AG08396 (cell line): ENCODE results near the gene TEX19.

ENCODE experiments used
- DNase-seq: peaks from one replicate; pipeline ENCODE4 v3.0.0; 2012; ENCODE audit warnings: low spot score, mixed read lengths

TEX19 gene

DNA sequence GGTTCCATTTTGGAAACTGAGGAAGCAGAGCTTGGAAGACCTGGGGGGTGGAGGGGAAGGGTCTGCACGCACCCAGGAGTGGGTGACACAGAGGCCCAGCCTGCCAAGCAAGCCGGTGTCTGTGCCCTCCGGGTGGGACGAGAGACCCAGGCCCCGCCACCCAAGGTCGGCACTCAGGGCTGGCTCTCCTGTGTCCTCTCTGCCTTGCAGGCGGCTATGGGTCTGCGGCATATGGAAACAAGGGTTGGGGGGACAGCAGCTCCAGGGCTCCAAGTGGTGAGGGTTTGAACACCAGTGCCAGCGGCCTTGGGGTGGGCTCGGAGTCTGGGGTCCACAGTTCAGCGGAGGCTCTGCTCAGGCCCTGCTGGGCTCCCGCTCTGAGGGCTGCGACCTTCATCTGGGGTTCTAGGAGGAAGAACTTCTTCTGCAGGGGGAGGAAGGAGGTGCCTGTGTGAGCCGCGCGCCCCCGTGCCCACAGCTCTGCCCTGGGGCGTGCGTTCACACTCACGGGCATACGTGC lies 37.0 kb upstream of the TEX19 start:
- no peak for DNase-seq

DNA sequence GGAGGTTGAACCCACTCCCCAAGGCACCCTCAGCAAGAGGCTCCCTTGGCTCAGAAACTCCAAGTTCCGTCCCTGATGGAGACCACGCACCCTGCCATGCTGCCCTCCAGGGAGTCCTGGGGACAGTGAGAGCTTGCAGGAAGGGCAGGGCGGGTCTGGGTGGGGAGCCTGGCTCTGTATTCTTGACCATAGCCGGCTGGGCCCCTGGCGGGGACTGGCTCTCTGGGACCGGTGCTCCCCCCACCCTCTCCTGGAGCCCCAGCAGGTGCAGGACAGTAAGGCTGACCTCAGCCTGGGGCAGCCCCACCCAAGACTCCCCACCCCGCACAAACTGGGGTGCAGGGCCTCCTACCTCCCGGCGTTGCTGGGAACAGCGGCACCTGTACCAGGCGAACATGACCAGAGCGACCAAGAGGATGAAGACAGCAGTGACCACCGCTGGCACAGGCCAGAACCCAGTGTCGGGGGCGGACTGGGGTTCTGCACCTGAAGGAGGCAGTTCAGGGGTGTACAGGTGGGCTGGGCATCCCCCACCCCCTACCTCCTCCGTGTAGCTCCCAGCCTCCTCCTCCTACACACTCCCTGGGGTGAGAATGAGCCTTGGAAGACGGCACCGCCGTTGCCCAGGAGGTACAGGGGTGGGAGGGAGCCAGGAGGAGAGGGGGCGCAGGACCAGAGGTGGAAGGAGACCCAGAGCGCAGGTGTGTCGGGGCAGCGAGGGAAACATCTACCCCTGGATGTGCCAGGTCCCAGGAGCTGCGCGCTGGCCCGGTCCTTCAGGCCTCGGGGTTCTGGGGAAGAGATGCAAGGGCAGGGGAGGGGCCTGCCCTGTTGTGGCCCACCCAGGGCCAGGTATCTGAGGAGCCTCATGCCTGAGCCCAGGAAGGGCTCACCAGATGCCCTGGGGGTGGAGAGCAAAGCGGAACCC lies 36.3 kb upstream of the TEX19 start:
- no peak for DNase-seq

DNA sequence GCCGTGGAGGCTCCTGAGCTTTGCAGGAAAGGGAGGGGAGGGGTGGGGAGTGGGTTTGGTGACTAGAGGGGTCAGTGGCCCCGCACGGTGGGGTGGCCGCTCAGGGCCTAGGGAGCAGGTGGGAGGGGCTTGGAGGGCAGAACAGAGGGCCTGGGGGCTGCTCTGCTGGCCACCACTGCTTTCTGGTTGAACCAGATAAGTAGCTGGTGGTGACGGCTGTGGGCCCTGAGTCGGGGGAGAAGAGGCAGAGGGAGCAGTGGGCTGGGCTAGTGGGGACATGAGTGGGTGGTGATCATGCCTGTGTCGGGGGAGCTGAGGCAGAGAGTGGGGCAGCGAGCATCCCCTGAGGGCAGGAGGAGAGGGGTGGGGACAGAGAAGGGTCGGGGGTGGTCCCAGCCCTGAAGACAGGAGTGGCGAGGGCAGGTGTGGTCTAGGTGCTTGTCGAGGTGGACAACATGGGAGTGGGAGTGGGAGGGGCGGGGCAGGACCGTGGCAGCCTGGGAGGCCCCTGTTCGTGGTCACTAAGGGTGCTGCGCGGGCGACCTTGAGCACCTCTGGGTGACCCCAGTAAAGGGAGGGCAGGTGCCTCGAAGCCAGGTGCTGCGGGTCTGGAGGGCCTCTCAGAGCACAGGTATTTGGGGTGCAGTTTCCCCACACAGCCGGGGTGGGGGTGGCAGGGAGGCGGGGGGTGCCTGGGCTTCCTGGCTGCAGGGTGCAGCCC lies 35.4 kb upstream of the TEX19 start:
- no peak for DNase-seq

DNA sequence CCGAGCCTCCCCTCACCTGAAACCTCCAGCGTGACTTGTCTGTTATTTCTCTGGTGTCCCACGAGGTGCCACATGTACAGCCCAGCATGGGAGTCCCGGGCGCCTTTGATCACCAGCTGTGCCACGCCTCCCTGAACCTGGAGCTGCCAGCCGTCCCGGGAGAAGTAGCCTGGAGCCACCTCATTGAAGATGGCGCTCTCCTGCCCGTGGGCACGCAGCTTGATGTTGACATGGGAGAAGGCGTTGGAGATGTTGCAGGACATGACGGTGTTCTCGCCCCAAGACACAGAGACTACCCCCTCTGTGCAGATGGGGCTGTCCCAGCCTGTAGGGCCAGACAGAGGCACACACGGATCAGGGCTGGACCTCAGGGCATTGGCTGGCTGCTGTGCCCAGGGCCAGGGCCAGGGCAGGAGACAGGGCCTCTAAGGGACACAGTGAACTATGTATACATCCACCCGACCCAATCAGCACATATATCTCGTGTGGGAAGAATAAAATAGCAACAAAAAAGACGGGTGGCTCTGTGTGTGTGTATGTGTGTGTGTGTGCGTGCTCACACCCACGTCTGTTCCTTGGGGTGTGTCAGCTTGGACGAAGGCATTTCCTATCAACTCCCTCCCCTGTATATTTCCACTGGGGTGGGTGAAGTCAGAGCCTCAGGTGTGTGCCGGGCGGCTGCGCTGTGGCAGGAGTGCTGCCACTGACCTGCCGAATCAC lies 34.3 kb upstream of the TEX19 start:
- DNase-seq = no peak

DNA sequence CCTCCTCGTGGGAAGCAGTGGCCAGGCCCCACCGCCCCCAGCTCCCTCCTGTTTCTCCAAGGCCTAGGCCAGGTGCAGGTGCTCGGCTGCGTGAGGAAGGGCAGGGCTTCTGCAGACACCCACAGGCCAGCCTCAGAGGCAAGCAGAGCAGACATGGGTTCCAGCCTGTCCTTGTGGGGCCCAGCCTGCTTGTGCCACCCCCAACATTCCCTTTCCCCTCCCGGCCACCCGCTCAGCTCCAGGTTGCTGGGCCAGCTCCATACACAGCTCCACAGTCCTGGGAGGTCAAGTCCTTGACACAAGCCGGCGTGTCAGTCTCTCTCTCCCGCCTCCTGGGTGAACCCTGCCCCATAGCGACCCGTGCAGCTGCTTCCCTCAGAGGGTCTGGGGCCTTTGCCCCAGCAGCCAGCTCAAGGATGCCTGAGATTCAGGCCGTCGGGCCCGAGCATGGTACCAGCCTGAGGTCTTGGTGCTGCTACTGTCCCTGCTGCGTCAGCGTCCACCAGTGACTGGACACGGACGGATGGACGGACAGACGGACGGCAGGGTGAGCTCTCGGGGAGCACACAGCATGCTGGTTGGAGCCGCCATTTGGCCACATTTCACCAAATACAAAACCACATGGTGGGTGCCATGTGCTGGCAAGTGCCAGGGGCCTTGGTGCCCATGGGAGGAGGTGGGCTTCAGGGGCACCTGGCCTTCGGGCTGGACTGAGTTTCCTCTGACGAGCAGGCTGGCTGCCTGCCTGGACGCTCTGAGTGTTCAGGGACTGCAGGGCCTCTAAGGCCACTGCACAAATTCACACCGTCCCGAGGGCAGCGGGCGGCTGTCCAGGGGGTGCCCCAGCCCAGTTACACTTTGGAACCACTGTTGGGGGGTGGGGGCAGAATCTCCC lies 33.5 kb upstream of the TEX19 start:
- DNase-seq = no peak

DNA sequence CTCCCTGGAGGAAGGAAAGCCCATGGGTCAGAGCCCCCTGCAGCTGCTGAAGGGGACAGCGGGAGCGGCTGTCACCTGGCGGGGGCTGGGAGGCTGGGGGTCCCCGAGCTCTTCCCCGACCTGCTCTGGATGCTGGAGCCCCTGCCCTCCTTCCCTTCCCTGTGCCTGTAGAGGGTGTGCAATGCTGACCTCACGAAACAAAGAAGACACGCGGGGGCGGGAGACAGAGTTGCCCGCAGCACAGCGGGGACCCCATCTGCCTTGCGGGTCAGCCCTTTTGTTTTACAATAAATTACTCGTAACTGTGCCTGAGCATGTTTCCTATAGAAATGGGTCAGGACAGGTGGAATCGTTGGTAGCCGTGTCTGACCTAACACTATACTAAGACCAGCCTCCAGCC lies 31.8 kb upstream of the TEX19 start:
- DNase-seq = no peak

DNA sequence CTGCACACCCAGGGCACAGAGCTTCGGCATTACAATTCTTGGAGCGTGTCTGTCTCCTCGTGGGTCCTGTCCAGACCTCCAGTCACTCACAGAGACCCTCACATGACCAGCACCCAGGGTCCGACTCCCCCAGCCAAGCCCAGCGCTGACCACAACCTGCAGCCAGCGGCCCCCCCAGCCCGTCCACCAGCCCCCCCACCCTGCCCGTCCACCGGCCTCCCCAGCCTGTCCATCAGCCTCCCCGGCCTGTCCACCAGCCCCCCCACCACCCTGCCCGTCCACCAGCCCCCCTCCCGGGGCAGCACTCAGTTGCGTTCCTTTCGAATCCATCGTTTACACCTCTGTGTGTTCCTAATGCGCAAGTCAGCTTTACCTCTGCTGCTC lies 31.3 kb upstream of the TEX19 start:
- DNase-seq = no peak

DNA sequence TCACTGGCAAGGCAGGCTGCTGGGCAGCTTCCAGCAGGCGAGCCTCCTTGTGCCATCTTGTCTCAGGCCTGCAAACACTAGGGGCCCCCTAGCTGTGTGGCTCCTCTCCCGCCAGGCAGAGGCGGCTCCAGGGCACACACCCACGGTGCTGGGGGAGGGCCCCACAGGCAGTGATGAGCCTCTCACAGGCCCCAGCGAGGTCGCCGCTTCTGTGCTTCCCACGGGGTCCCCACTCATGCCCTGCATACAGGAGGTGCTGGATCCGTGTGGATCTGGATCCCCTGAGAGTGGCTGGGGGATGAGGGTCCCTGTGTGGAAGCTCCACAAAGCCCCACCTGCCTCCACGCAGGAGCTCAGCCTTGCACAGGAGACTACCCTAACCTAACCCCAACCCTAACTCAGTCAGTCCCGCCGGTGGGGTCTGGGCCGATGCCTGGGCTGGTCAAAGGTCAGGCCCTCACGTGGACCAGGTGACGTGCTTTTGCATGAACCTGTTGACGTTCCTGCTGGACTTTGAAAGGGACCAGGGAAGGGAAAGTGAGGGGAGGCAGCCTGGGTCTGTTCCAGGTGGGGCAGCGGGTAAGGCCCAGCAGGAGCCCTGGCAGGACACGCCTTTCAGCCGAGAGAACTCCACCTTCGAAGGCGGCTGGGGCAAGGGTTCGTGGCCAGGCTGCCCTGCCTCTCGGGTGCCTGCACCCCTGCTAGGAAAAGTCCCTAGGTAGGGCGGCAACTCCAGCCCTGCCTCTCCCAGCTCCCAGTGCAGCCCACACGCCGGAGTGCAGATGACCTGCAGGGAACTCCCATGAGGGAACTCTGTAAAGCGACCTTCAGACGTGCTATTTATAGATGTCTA lies 30.7 kb upstream of the TEX19 start:
- no peak for DNase-seq

DNA sequence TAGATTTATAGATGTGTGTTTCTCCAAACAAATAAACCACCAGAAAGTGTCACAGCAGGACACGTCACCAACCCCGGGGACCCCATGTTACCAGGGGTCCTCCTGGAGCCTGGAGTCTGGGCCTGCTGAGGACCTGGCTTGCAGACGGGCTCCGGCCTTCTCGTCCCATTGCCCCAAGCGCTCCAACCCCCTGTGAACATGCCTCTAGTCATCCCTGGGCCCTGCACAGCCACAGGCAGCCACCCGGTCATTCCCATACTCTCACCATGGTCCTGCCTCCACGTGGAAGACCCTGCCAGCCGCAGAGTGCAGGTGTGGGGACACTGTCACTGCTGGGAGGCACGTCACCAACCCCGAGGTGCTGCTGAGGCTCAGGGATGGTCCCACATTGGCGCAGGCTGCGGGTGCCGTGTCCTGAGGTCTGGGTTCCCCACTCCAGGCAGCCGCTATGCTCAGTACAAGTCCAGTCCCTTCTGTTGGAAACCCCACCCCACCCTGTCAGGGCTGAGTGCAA lies 30.0 kb upstream of the TEX19 start:
- DNase-seq = no peak

DNA sequence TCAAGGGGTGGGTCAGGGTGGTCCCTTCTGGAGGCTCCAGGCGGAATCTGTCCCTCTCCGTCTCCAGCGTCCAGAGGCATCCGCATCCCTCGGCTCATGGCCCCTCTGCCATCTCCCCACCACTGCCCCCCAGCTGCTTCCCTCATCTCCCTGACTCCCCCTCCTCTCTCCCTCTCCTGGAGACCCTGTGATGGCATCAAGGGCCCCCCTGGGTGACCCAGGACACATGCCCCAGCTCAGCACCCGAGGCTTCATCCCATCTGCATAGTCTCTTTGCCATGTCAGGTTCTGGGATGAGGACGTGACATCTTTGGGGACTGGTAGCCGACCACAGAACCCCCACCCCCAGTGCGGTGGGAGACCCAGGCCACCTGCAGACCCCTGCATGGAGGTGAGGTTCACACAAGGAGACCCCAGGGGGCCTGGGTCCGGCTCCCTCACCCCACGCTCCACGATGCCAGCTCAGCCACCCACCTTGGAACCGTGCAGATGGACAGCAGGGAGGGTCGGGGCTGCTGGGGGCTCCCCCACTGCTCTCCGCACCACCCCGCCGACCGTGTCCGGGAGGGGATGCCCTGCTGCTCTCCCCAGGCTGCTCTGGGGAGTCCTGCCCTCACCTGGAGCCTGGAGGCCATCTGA lies 29.2 kb upstream of the TEX19 start:
- DNase-seq = no peak

DNA sequence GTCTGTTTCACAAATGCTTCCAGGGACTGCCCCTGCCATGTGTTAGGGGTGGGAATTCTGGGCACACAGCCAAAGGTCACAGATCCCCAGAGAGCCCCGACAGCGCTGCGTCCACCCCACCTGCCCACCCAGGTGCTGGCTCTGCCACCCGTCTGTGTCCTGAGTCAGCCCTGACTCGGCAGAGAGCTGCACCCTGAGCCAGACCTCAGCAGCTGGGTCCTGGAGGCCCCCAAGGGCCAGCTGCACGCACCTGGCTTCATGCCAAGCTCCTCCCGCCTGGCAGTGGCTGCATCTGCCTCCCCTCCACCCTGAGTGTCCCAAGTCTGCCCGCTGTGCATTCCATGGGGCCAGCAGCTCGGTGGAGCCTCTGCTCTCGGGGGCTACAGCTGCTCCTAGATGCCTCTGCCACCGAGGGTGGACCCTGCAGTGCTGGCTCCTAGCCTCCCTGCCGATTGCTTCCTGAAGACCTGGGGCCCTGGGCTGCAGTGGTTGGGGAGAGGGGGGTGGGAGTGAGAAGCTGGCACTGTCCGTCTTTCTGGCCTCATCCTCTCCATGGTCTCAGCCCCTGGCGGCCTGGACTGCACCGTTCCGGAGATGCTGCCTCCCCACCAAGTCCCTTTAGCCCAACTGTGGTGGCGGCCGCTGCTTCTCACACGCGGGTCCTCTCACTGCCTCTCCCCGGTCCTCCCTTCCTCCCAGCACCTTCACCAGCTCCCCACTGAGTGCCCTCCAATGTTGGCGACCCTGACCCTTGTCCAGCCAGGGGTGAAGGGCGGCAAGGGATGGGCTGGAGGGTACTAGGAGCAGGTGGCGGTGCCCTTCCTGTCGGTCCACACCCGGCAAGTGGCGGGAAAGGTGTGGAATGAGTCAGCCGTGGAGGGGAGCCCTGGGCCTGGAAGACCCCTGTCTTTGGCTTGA lies 28.5 kb upstream of the TEX19 start:
- DNase-seq = peak; percentile 86

DNA sequence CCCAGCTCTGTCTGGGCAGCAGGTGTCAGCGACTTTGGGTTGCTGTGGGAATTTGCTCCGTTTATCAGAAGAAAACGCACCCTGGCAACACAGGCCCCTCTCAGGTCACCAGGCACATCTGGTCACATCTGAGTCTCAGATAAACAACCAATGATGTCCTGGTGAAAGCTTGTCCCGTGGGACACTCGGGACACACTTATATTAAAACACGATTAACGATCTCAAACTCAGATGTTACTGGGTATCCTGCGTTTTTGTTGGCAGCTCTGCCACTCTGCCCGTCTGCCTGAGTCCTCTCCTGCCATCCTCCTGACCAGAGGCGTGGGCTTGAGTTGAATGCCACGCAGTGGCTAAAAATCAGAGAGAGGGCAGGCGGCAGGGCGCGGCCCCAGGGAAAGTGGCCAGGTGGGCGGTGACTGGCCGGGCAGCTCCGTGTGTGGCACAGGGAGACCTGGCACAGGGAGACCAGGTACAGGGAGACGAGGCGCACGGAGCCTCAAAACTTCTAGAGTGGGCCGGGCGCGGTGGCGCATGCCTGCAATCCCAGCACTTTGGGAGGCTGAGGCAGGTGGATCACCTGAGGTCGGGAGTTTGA lies 27.6 kb upstream of the TEX19 start:
- no peak for DNase-seq

DNA sequence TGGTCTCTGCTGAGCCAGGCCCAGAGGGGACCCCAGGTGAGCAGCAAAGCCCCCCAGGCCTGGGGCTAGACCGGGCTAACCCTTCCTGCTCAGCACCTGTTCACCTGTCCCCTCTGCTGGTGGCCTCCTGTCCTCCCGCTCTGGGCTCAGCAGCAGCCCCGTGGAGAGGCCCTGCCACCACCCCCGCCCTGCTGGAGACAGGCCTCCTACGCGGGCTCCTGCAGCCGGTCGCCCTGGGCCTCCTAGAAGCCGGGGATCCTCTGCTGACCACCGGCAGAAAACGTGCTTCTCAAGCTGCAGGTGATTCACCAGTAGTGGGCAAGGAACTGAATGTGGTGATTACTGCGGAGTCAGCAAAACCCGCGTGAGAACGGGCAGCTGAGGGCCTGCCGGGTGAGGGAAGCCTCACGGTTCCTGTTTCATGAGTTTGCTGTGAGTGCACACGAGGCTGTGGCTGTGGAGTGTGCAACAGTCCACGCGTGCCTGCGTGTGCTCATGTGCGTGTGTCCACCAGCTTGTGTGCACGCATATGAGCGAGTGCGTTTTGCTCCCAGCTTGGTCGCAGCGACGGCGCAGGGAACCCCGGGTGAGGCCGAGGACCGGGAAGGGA lies 26.3 kb upstream of the TEX19 start:
- DNase-seq = peak; percentile 71

DNA sequence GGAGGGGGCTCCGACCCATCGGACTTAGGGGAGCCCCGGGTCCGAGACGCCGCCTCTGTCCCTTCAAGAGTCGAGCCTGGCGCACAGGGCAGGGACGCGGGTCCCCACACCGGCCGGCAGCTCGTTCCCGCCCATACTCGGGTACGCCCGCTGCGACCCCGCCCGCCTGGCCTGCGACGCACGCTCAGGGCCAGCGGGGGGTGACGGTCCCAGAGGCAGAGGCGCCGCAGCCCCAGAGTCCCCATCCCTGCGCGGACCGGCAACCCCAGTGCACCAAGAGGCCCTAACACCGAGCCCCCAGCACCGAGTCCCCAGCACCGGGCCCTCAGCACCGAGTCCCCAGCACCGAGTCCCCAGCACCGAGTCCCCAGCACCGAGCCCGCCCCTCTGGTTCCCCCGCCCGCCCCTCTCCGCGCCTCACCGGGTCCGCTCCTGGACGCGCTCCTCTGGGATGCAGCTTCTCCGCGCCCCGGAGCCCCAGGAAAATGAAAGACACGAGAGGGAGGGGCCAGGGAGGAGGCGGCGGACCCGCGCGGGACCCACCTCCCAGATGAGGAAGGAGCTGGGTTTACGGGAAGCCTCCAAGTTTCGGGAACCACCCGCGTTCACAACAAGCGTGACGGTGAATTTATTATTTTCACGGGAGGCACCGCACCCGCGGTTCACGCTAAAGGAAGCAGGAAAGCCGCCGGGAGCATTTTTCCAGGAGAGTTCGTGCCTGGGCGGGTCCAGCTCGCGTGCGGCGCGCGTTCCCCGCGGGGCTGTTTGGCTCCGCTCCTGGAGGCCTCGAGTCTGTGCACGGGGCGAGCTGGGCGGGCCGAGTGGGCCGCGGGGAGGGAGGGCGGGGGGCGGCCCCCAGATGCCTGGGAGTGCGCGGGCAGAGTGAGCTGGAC lies 25.5 kb upstream of the TEX19 start, which contains the start of gene SECTM1:
Gene SECTM1, minus strand, starts transcription at position 488 of the 893 bp plus-strand sequence. CDS start 6,526 bp downstream, outside the sequence.
- peak; percentile 88 for DNase-seq

DNA sequence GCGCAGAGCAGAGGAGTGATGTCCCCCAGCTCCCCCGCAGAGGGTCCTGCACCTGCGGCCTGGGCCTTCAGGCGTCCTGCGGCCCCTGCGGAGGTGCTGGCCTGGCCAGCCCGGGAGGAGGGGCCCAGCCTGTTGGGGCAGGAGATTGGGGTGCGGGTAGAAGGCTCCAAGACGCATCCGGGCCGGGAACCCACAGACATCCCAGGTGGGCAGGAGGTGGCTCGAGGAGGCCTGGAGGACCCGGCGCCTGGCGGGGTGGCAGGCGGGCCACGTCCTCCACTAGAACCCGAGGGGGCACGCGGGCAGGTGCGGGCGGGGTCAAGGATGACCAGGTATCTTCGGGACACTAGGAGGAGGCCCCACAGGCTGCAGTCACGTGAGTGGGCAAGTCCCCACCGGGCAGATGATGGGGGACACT lies 24.8 kb upstream of the TEX19 start:
- DNase-seq = no peak

DNA sequence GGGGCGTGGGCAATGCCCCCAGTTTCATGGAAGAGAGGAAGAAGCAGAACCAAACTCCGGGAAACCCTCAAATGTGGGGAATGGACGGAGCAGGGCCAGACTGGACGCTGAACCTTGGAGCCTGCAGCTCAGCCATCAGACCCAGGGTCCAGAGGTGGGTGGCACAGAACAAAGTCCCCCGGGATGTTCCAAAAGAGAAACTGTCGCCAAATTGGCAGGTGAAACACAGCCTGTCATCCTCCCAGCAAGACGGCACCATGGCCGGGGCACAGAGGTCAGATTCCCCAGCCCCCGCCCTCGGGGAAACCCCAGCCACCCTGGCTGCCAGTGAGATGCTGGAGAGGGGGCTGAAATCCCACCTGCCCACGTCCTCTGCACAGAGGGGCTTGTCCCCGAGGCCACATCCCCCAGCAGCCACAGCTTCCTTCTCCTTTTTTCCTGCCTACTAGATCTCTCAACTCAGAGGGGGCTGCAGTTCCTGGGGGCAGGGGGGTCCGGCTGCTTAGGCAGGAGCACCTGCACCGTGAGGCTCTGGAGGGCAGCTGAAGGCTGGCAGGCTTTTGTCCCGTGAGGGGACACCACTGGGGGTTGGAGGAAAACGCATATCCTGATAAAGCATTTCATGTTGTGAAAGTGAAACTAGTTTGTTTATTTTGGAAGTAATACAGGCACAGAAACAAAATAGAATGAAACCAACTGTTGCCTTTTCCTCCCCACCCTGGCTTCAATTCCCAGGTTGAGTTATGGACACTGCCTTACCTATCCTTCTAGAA lies 24.2 kb upstream of the TEX19 start:
- peak; percentile 70 for DNase-seq
